WTC11 (cell line): ENCODE data around the gene SMAD5.

Source experiments
- CBFB ChIP-seq: sonication (generic); formaldehyde crosslinking; IDR thresholded peaks from 2 replicates; pipeline ENCODE4 v1.8.1; 2022; ENCODE audit warnings: mild to moderate bottlenecking, low read depth, missing genetic modification reagents
- JUN ChIP-seq: sonication (generic); formaldehyde crosslinking; IDR thresholded peaks from 2 replicates; pipeline ENCODE4 v1.8.0; 2023; ENCODE audit warnings: mild to moderate bottlenecking, missing genetic modification reagents
- SP1 ChIP-seq: sonication (generic); formaldehyde crosslinking; conservative IDR thresholded peaks from 2 replicates; pipeline ENCODE4 v1.8.1; 2022; ENCODE audit warnings: missing genetic modification reagents
- TCF7 ChIP-seq: sonication (generic); formaldehyde crosslinking; IDR thresholded peaks from 2 replicates; pipeline ENCODE4 v1.8.0; 2022; ENCODE audit warnings: mild to moderate bottlenecking, low read depth, missing genetic modification reagents, moderate library complexity
- TP53 ChIP-seq: sonication (generic); formaldehyde crosslinking; IDR thresholded peaks from 2 replicates; pipeline ENCODE4 v1.8.1; 2023; ENCODE audit warnings: mild to moderate bottlenecking, missing genetic modification reagents
- ZNF232 ChIP-seq: sonication (generic); formaldehyde crosslinking; IDR thresholded peaks from 2 replicates; pipeline ENCODE4 v1.8.0; 2022; ENCODE audit warnings: mild to moderate bottlenecking, missing genetic modification reagents
- ZNF396 ChIP-seq: fragments of 250-450 bp; sonication (Bioruptor Pico); IDR thresholded peaks from 2 replicates; pipeline ENCODE4 v1.8.0; 2021; ENCODE audit warnings: mild to moderate bottlenecking, moderate library complexity, borderline replicate concordance
- TF ChIP-seq, protein P1 (sequence below): sonication (generic); formaldehyde crosslinking; IDR thresholded peaks from 2 replicates; pipeline ENCODE4 v1.8.1; 2023; ENCODE audit warnings: mild to moderate bottlenecking, missing genetic modification reagents, moderate library complexity
- TF ChIP-seq, protein P2 (sequence below): sonication (generic); formaldehyde crosslinking; IDR thresholded peaks from 2 replicates; pipeline ENCODE4 v1.8.0; 2023; ENCODE audit warnings: missing genetic modification reagents
- TF ChIP-seq, protein P3 (sequence below): fragments of 200-600 bp; IDR thresholded peaks from 2 replicates; pipeline ENCODE4 v1.8.0; 2022; ENCODE audit warnings: antibody characterized with exemption
- TF ChIP-seq, protein P4 (sequence below): sonication (generic); formaldehyde crosslinking; IDR thresholded peaks from 2 replicates; pipeline ENCODE4 v1.8.0; 2022; ENCODE audit warnings: missing genetic modification reagents
- TF ChIP-seq, protein P5 (sequence below): sonication (generic); formaldehyde crosslinking; IDR thresholded peaks from 2 replicates; pipeline ENCODE4 v1.8.1; 2023; ENCODE audit warnings: mild to moderate bottlenecking, missing genetic modification reagents, moderate library complexity

DNA sequence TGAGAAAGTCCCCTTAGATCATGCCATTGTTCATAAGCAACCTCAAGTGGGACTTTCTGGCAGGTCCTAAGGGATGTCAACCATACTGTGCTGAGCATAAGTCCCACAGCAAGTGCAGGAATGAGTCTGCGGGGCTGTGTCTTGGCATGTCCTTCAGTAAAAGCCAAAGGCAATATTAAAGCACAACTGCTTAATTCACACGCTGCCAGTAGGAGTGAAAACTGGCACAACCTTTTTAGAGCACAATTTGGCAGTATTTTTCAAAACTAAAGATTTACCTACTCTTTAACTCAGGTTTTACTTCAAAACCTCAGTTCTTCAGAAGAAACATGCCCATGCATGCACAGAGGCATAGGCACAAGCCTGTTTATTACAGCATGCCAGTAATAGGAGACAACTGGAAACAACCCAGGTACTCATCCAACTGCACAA lies 24.4 kb upstream of the SMAD5 start:
- TF ChIP-seq ZNF232 (CRISPR knock-in tag) (no peak), ZNF396 (CRISPR knock-in tag) (no peak), TP53 (CRISPR knock-in tag) (no peak), TCF7 (CRISPR knock-in tag) (no peak), CBFB (CRISPR knock-in tag) (no peak), SP1 (CRISPR knock-in tag) (no peak), JUN (no peak)
- TF ChIP-seq, protein P1, sequence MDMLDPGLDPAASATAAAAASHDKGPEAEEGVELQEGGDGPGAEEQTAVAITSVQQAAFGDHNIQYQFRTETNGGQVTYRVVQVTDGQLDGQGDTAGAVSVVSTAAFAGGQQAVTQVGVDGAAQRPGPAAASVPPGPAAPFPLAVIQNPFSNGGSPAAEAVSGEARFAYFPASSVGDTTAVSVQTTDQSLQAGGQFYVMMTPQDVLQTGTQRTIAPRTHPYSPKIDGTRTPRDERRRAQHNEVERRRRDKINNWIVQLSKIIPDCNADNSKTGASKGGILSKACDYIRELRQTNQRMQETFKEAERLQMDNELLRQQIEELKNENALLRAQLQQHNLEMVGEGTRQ (CRISPR knock-in tag), result no peak
- TF ChIP-seq, protein P2, sequence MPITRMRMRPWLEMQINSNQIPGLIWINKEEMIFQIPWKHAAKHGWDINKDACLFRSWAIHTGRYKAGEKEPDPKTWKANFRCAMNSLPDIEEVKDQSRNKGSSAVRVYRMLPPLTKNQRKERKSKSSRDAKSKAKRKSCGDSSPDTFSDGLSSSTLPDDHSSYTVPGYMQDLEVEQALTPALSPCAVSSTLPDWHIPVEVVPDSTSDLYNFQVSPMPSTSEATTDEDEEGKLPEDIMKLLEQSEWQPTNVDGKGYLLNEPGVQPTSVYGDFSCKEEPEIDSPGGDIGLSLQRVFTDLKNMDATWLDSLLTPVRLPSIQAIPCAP (CRISPR knock-in tag), result no peak
- TF ChIP-seq, protein P3, sequence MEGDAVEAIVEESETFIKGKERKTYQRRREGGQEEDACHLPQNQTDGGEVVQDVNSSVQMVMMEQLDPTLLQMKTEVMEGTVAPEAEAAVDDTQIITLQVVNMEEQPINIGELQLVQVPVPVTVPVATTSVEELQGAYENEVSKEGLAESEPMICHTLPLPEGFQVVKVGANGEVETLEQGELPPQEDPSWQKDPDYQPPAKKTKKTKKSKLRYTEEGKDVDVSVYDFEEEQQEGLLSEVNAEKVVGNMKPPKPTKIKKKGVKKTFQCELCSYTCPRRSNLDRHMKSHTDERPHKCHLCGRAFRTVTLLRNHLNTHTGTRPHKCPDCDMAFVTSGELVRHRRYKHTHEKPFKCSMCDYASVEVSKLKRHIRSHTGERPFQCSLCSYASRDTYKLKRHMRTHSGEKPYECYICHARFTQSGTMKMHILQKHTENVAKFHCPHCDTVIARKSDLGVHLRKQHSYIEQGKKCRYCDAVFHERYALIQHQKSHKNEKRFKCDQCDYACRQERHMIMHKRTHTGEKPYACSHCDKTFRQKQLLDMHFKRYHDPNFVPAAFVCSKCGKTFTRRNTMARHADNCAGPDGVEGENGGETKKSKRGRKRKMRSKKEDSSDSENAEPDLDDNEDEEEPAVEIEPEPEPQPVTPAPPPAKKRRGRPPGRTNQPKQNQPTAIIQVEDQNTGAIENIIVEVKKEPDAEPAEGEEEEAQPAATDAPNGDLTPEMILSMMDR, result no peak
- TF ChIP-seq, protein P4, sequence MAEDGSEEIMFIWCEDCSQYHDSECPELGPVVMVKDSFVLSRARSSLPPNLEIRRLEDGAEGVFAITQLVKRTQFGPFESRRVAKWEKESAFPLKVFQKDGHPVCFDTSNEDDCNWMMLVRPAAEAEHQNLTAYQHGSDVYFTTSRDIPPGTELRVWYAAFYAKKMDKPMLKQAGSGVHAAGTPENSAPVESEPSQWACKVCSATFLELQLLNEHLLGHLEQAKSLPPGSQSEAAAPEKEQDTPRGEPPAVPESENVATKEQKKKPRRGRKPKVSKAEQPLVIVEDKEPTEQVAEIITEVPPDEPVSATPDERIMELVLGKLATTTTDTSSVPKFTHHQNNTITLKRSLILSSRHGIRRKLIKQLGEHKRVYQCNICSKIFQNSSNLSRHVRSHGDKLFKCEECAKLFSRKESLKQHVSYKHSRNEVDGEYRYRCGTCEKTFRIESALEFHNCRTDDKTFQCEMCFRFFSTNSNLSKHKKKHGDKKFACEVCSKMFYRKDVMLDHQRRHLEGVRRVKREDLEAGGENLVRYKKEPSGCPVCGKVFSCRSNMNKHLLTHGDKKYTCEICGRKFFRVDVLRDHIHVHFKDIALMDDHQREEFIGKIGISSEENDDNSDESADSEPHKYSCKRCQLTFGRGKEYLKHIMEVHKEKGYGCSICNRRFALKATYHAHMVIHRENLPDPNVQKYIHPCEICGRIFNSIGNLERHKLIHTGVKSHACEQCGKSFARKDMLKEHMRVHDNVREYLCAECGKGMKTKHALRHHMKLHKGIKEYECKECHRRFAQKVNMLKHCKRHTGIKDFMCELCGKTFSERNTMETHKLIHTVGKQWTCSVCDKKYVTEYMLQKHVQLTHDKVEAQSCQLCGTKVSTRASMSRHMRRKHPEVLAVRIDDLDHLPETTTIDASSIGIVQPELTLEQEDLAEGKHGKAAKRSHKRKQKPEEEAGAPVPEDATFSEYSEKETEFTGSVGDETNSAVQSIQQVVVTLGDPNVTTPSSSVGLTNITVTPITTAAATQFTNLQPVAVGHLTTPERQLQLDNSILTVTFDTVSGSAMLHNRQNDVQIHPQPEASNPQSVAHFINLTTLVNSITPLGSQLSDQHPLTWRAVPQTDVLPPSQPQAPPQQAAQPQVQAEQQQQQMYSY (CRISPR knock-in tag), result no peak
- TF ChIP-seq, protein P5, sequence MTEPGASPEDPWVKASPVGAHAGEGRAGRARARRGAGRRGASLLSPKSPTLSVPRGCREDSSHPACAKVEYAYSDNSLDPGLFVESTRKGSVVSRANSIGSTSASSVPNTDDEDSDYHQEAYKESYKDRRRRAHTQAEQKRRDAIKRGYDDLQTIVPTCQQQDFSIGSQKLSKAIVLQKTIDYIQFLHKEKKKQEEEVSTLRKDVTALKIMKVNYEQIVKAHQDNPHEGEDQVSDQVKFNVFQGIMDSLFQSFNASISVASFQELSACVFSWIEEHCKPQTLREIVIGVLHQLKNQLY (CRISPR knock-in tag), result no peak
